Hepatocyte (in vitro differentiated cells): ENCODE measurements around the gene OPCML.

Source experiments
- EZH2phosphoT487 ChIP-seq: fragments of 200-600 bp; sonication (generic); IDR thresholded peaks from one replicate; pipeline ENCODE4 v1.6.1; 2018; ENCODE audit warnings: antibody characterized with exemption, mild to moderate bottlenecking, low read depth, moderate library complexity; ENCODE audit not compliant: unreplicated experiment, severe bottlenecking
- TF ChIP-seq, protein P1 (sequence below): fragments of 200-600 bp; sonication (generic); IDR thresholded peaks from 2 replicates; pipeline ENCODE4 v1.5.1; 2016; ENCODE audit warnings: antibody characterized with exemption, mild to moderate bottlenecking; ENCODE audit not compliant: poor library complexity

DNA sequence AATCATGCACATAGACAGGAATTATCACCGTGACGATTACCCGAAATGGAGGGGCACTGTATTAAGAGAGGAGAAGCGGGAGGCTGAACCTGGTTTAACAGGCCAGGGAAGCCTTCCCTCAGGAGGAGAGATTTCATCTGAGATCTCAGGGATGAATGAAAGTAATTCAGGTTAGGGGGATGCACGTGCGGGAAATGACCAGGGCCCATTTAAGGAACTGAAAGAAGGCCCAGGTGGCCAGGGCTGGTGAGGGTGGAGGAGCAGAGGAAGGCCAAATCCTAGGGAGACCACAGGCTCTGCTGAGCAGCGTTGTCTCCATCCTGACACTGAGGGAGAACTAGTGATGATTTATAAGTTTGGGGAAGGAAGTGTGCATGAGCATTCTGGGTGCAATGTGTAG is 16.3 kb upstream of the OPCML start:
- no peak for TF ChIP-seq EZH2phosphoT487
- TF ChIP-seq, protein P1, sequence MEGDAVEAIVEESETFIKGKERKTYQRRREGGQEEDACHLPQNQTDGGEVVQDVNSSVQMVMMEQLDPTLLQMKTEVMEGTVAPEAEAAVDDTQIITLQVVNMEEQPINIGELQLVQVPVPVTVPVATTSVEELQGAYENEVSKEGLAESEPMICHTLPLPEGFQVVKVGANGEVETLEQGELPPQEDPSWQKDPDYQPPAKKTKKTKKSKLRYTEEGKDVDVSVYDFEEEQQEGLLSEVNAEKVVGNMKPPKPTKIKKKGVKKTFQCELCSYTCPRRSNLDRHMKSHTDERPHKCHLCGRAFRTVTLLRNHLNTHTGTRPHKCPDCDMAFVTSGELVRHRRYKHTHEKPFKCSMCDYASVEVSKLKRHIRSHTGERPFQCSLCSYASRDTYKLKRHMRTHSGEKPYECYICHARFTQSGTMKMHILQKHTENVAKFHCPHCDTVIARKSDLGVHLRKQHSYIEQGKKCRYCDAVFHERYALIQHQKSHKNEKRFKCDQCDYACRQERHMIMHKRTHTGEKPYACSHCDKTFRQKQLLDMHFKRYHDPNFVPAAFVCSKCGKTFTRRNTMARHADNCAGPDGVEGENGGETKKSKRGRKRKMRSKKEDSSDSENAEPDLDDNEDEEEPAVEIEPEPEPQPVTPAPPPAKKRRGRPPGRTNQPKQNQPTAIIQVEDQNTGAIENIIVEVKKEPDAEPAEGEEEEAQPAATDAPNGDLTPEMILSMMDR = no peak
